ENCODE results near the gene ACTL9.
"Not testable (repeated sequence)": the region's sequence is repeated elsewhere in the genome, so short reads cannot be mapped to it uniquely, and the experiment has no call there.

The ACTL9 gene, protein sequence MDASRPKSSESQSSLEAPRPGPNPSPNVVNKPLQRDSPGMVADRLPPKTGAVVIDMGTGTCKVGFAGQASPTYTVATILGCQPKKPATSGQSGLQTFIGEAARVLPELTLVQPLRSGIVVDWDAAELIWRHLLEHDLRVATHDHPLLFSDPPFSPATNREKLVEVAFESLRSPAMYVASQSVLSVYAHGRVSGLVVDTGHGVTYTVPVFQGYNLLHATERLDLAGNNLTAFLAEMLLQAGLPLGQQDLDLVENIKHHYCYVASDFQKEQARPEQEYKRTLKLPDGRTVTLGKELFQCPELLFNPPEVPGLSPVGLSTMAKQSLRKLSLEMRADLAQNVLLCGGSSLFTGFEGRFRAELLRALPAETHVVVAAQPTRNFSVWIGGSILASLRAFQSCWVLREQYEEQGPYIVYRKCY

DNA sequence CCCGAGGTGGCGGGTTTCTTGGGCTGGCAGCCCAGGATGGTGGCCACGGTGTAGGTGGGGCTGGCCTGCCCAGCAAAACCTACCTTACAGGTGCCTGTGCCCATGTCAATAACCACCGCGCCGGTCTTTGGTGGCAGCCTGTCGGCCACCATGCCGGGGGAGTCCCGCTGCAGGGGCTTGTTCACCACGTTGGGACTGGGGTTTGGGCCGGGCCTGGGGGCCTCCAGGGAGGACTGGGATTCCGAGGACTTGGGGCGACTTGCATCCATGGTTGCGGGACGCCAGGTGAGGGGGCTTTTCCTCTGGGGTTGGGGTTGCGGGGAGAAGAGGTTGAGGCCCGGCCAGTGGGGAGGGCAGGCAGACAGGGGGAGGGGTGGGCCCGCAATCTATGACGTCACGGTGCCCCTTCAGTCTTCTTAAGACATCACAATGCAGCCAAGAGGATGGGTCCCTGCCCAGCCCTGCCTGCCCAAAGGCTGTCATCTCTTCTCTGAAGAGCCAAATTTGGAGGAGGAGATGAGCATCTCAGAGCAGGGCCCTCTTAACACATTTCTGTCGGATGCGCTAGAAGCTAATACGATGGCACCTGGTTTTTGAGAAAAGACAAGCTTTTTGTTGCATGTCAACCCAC, at the start of gene ACTL9:
Gene ACTL9, minus strand, starts transcription at position 363 of the 631 bp plus-strand sequence. Its CDS starts 94 bp downstream, at position 269.
- no peak for DNase-seq (ENCODE audit: low spot score)

- not testable (repeated sequence) for DNase-seq (ENCODE audit: low spot score)
These were observed 40.9 kb upstream of the ACTL9 start for GRCh38 chr19:8739291-8740065.

DNA sequence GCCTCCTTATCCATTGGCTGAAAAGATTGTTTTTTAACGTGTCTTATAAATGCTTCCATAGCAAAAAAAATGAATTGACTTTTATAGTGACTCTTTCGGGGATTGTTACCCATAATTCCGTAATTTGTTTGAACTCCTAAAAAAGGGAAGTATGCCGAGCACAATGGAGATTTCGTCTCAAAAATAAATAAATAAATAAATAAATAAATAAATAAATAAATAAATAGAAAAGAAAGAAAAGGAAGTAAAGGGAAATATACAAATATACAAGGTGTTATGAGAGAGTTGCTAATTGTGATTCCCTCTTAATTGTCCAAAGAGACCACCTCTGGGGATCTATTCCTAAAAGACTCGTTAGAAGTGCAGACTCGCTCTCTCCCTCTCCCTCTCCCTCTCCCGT, 39.8 kb upstream of the ACTL9 start:
- DNase-seq (ENCODE audit: low spot score): no peak

DNA sequence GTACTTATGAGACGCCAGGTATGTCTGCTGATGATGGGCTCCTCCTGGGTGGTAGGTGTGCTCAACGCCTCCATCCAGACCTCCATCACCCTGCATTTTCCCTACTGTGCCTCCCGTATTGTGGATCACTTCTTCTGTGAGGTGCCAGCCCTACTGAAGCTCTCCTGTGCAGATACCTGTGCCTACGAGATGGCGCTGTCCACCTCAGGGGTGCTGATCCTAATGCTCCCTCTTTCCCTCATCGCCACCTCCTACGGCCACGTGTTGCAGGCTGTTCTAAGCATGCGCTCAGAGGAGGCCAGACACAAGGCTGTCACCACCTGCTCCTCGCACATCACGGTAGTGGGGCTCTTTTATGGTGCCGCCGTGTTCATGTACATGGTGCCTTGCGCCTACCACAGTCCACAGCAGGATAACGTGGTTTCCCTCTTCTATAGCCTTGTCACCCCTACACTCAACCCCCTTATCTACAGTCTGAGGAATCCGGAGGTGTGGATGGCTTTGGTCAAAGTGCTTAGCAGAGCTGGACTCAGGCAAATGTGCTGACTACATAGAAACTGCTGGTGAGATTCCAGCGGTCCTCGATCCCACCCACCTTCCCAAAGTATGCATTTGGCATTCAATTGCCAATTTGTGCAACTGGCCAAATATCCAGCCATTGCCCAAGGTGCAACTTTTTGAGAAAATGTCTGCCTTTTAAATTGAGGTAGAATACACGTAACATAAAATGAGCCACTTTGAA, 33.0 kb upstream of the ACTL9 start:
- DNase-seq (ENCODE audit: low spot score): no peak

GRCh38 chr19:8724276-8724675, 25.7 kb upstream of the ACTL9 start:
- DNase-seq (ENCODE audit: low spot score): no peak

DNA sequence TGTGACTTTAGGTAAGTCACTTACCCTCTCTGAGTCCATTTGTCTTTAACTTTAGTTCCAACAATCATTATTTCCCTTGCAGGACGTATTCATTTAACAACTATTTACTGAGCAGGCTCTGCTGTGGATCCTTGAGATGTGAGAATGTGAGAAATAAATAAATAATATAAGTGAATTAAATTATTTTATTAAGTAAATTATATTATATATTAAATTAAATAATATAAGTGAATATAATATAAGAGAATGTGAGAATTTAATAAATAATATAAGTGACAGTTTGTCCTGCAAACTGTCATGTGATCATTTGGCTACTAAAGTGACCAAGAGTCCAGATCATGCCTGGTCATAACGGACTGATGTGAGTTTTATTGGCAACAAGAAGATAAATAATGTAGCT, 23.4 kb upstream of the ACTL9 start:
- DNase-seq (ENCODE audit: low spot score): no peak

GRCh38 chr19:8721334-8721733, 22.7 kb upstream of the ACTL9 start, which contains the start of gene OR2Z1:
Gene OR2Z1 (plus strand): TSS chr19:8721634. CDS start chr19:8731029, 9,395 bp downstream.
- no peak for DNase-seq (ENCODE audit: low spot score)

- not testable (repeated sequence) for DNase-seq (ENCODE audit: low spot score)
These were observed 11.7 kb upstream of the ACTL9 start for GRCh38 chr19:8710337-8710736.

- no peak for DNase-seq (ENCODE audit: low spot score)
These were observed 7.1 kb upstream of the ACTL9 start for GRCh38 chr19:8705742-8706141.

- not testable (repeated sequence) for DNase-seq (ENCODE audit: low spot score)
These were observed 6.7 kb upstream of the ACTL9 start for GRCh38 chr19:8705304-8705703.

DNA sequence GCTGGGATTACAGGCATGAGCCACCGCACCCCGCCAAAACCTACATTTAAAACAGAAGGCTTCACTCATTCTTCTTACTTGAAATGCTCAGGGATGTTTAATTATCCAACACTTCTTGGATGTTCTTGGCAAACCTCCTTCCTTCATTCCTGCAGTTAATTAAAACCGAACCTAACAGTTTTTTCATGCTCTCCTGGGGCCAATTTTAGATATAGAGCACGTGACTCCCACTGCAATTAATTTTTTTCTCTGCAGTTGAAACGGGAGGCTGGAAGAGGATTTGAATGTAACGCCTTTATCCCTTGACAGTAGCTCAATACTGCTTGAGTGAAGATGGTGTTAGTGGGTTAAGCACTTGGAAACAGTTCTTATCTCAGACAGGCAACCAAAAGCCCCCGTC, 4.6 kb upstream of the ACTL9 start:
- DNase-seq (ENCODE audit: low spot score): no peak

GRCh38 chr19:8702350-8702749, 3.8 kb upstream of the ACTL9 start:
- DNase-seq (ENCODE audit: low spot score): no peak

GRCh38 chr19:8700956-8701355, 2.4 kb upstream of the ACTL9 start:
- no peak for DNase-seq (ENCODE audit: low spot score)

GRCh38 chr19:8699908-8700307, 1.3 kb upstream of the ACTL9 start:
- DNase-seq (ENCODE audit: low spot score): no peak

- no peak for DNase-seq (ENCODE audit: low spot score)
These were observed 743 bp downstream of the ACTL9 start for GRCh38 chr19:8697671-8698432.

- DNase-seq (ENCODE audit: low spot score): no peak
These were observed 1.6 kb downstream of the ACTL9 start for GRCh38 chr19:8696993-8697392.

DNA sequence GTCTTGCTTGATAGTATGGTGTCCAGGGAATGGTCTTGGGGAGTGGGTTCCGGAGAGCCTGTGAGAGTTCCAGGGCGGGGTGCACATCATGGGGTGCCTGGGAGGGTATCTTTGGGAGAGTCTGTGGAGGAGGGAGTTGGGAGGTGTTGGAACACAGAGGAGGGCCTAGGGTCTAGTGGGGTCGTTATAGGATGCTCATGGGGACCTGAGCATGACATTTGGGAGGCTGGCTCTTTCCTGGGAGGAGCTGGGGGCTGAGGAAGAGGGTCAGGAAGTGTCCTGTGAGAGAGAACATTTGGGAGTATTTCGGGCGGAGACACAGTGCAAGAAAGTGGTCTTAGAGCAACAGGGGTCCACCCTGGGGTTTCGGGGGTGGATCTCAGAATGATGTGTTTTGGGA, 2.7 kb downstream of the ACTL9 start:
- DNase-seq (ENCODE audit: low spot score): no peak

DNA sequence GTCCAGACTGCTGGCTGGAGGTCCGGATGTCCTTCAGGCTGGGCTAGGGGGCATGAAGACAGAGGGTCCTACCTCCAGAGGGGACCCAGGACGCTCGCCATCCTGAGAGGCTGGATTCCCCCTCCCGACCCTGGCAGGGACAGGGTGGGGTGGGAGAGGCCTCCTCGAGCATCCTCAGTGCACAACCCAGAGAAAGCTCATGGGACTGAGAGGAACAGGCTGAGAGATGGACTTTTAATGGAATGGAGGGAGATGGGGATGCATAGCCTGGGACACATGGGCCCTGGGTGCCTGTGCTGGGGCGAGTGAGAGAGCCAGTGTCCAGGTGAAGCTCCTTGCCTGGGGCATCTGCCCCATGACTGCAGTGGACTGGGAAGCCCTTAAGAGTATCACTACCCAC, 3.1 kb downstream of the ACTL9 start:
- no peak for DNase-seq (ENCODE audit: low spot score)

DNA sequence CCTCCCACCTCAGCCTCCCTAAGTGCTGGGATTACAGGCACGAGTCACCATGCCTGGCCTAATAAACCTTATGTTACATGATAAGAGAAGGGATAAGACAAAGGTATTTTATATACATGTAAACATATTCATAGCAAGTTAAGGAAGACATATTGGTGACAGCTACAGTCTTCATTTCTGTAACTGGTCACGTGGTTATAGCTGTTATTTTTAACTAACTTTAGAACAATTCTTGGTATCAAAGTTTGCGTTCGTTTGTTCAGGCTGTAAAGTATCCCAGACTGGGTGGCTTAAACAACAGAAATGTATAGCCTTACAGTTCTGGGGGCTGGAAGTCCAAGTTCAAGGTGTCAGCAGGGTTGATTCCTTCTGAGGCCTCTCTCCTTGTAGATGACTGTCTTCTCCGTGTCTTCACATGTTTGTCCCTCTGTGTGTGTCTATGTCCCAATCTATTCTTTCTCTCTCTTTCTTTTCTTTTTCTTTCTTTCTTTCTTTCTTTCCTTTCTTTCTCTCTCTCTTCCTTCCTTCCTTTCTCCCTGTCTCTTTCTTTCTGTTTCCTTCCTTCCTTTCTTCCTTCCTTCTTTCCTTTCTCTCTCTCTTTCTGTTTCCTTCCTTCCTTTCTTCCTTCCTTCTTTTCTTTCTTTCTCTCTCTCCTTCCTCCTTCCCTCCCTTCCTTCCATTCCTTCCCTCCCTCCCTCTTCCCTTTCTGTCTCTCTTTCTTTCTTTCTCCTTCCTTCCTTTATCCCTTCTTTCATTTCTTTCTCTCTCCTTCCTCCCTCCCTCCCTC, 7.6 kb downstream of the ACTL9 start:
- no peak for DNase-seq (ENCODE audit: low spot score)

GRCh38 chr19:8688930-8689329, 9.7 kb downstream of the ACTL9 start:
- DNase-seq (ENCODE audit: low spot score): no peak

All from HuH-7.5 (cell line).